Mammary epithelial cell (primary cell): ENCODE data around the gene SIVA1.

Experiments
- CTCF ChIP-seq, 2 donors: IDR thresholded peaks in 1 of 2; conservative IDR thresholded peaks in 1 of 2; 2 replicates each; pipeline ENCODE4 v1.5.1; 2011 to 2012; ENCODE audit warnings: inconsistent platforms in 2 of 2, low read length in 2 of 2, mild to moderate bottlenecking in 2 of 2, control low read depth in 1 of 2, low read depth in 1 of 2; ENCODE audit not compliant: insufficient read depth in 1 of 2; ENCODE audit errors: extremely low read depth in 1 of 2
- EZH2 ChIP-seq: IDR thresholded peaks from 2 replicates; pipeline ENCODE4 v1.6.1; 2012; ENCODE audit warnings: low read length, inconsistent platforms, borderline replicate concordance

GRCh38 chr14:104794631-104794992 lies 41.7 kb downstream of the SIVA1 start:
- TF ChIP-seq CTCF (conservative IDR thresholded peaks at IDR 0.05 in 1 of 2, IDR thresholded peaks at IDR 0.05 in 1 of 2; ENCODE audit: extremely low read depth in 1 of 2, insufficient read depth in 1 of 2, low read depth in 1 of 2, low read length in 2 of 2) (peak in 1 of 2 donors; percentile 5), EZH2 (no peak)
